Activated CD4-positive, alpha-beta T cell treated with anti-CD3 and anti-CD28 coated beads, Interleukin-2, amount 10 ng/mL, durations not matched to agents 24 days and 14 days (primary cell): Measurements from ENCODE around the gene LASP1. TPM values are rescaled to one million over a fixed set of nuclear protein-coding genes. Genes with fewer than 3 reads are reported as not detected.

Experiments
- DNase-seq: peaks from one replicate; pipeline ENCODE4 v3.0.0; 2022
- H3K27ac Mint-ChIP-seq: one replicate; pipeline ENCODE4 v1.8.0; 2022; ENCODE audit warnings: mild to moderate bottlenecking, mixed read lengths
- H3K27me3 Mint-ChIP-seq: one replicate; pipeline ENCODE4 v1.8.0; 2022; ENCODE audit warnings: mixed read lengths
- H3K36me3 Mint-ChIP-seq: one replicate; pipeline ENCODE4 v1.8.0; 2022; ENCODE audit warnings: low read depth, mild to moderate bottlenecking, mixed read lengths
- H3K4me1 Mint-ChIP-seq: one replicate; pipeline ENCODE4 v1.8.0; 2021; ENCODE audit warnings: mixed read lengths
- H3K4me3 Mint-ChIP-seq: one replicate; pipeline ENCODE4 v1.8.0; 2022; ENCODE audit warnings: mild to moderate bottlenecking, moderate library complexity, mixed read lengths
- H3K9me3 Mint-ChIP-seq: one replicate; pipeline ENCODE4 v1.8.0; 2021; ENCODE audit warnings: mixed read lengths
- intact Hi-C: fragments of 100-400 bp; cut with micrococcal nuclease; formaldehyde crosslinking; loops from one replicate; pipeline ENCODE4 v1.15.1; 2023
- total RNA-seq: library from RNA; stranded (reverse); gene quantifications from 2 replicates; pipeline ENCODE4 v1.2.3, GENCODE V29; 2022

The LASP1 gene
- total RNA-seq, 1 donor from 2014 or later = 130 TPM

GRCh38 chr17:38857271-38857670 lies 12.6 kb upstream of the LASP1 start:
- Mint-ChIP-seq H3K27ac (no peak overlapping the region), H3K4me1 (peaks cover 8% of the 10 kb centered on the region), H3K27me3 (no peaks in the 10 kb centered on the region), H3K4me3 (no peak overlapping the region), H3K9me3 (no peaks in the 10 kb centered on the region), H3K36me3 (peaks cover 16% of the 10 kb centered on the region)
- intact Hi-C loops = loop anchor here (10.0 kb wide), 1 partner anchor 182 kb away; the partner anchor contains the start of gene EPOP
- DNase-seq = no peak

- Mint-ChIP-seq H3K9me3 (no peaks in the 10 kb centered on the region), H3K4me3 (no peak overlapping the region), H3K4me1 (peaks cover 2% of the 10 kb centered on the region), H3K27me3 (no peaks in the 10 kb centered on the region), H3K27ac (no peak overlapping the region), H3K36me3 (no peaks in the 10 kb centered on the region)
- no peak for DNase-seq
- intact Hi-C loops = no loop called here
Observed at GRCh38 chr17:38861399-38861843, 8.4 kb upstream of the LASP1 start.

- H3K36me3 Mint-ChIP-seq = peaks cover 1% of the 10 kb centered on the region
- H3K9me3 Mint-ChIP-seq = no peaks in the 10 kb centered on the region
- no peak overlapping the region for H3K27ac Mint-ChIP-seq
- H3K4me3 Mint-ChIP-seq = no peak overlapping the region
- peaks cover 2% of the 10 kb centered on the region for H3K27me3 Mint-ChIP-seq
- intact Hi-C loops = no loop called here
- peaks cover 17% of the 10 kb centered on the region for H3K4me1 Mint-ChIP-seq
- no peak for DNase-seq
Observed at GRCh38 chr17:38864636-38865398, 5.0 kb upstream of the LASP1 start.

- Mint-ChIP-seq H3K4me3 (peak overlapping the region; percentile 97), H3K4me1 (peaks cover 29% of the 10 kb centered on the region), H3K27ac (peak overlapping the region; percentile 96), H3K36me3 (peaks cover 6% of the 10 kb centered on the region), H3K27me3 (peaks cover 2% of the 10 kb centered on the region), H3K9me3 (no peaks in the 10 kb centered on the region)
- intact Hi-C loops = no loop called here
- peak; percentile 87 for DNase-seq
Observed at GRCh38 chr17:38867179-38867967, 2.5 kb upstream of the LASP1 start.

- intact Hi-C loops = loop anchor here (2.0 kb wide), 1 partner anchor 167 kb away; no protein-coding TSS in a partner anchor
- H3K4me3 Mint-ChIP-seq = peak overlapping the region; percentile 97
- peak overlapping the region; percentile 96 for H3K27ac Mint-ChIP-seq
- H3K36me3 Mint-ChIP-seq = peaks cover 10% of the 10 kb centered on the region
- no peaks in the 10 kb centered on the region for H3K9me3 Mint-ChIP-seq
- peaks cover 36% of the 10 kb centered on the region for H3K4me1 Mint-ChIP-seq
- H3K27me3 Mint-ChIP-seq = peaks cover 2% of the 10 kb centered on the region
- DNase-seq = peak; percentile 74
Observed at GRCh38 chr17:38867968-38868816, 1.7 kb upstream of the LASP1 start.

- Mint-ChIP-seq H3K4me3 (peak overlapping the region; percentile 97), H3K27me3 (peaks cover 2% of the 10 kb centered on the region), H3K9me3 (no peaks in the 10 kb centered on the region), H3K36me3 (peaks cover 12% of the 10 kb centered on the region), H3K4me1 (peaks cover 42% of the 10 kb centered on the region), H3K27ac (peak overlapping the region; percentile 96)
- intact Hi-C loops = loop anchor here (1.0 to 2.0 kb wide), 5 partner anchors 16 to 284 kb away; partner anchors contain the start of genes PSMB3 and RPL23
- peak; percentile 95 for DNase-seq
Observed at GRCh38 chr17:38868817-38869525, 887 bp upstream of the LASP1 start.

- intact Hi-C loops = loop anchor here (1.0 to 2.0 kb wide), 2 partner anchors 28 to 54 kb away; partner anchors contain the start of gene LASP1NB
- DNase-seq = peak; percentile 92
- peak overlapping the region; percentile 96 for H3K4me3 Mint-ChIP-seq
- H3K4me1 Mint-ChIP-seq = peaks cover 53% of the 10 kb centered on the region
- H3K27me3 Mint-ChIP-seq = peaks cover 2% of the 10 kb centered on the region
- no peaks in the 10 kb centered on the region for H3K9me3 Mint-ChIP-seq
- H3K36me3 Mint-ChIP-seq = peaks cover 12% of the 10 kb centered on the region
- H3K27ac Mint-ChIP-seq = peak overlapping the region; percentile 97
Observed at GRCh38 chr17:38870259-38871165, 654 bp downstream of the LASP1 start.

- H3K4me3 Mint-ChIP-seq = peak overlapping the region; percentile 96
- H3K27me3 Mint-ChIP-seq = peaks cover 2% of the 10 kb centered on the region
- H3K36me3 Mint-ChIP-seq = peaks cover 12% of the 10 kb centered on the region
- intact Hi-C loops = loop anchor here (1.0 to 2.0 kb wide), 2 partner anchors 27 to 53 kb away; partner anchors contain the start of gene LASP1NB
- H3K27ac Mint-ChIP-seq = peak overlapping the region; percentile 87
- H3K4me1 Mint-ChIP-seq = peaks cover 57% of the 10 kb centered on the region
- no peaks in the 10 kb centered on the region for H3K9me3 Mint-ChIP-seq
- DNase-seq = peak; percentile 91
Observed at GRCh38 chr17:38871247-38872015, 1.6 kb downstream of the LASP1 start.

- peaks cover 18% of the 10 kb centered on the region for H3K36me3 Mint-ChIP-seq
- intact Hi-C loops = no loop called here
- peaks cover 2% of the 10 kb centered on the region for H3K27me3 Mint-ChIP-seq
- no peak for DNase-seq
- peak overlapping the region; percentile 96 for H3K4me3 Mint-ChIP-seq
- H3K27ac Mint-ChIP-seq = peak overlapping the region; percentile 87
- no peaks in the 10 kb centered on the region for H3K9me3 Mint-ChIP-seq
- H3K4me1 Mint-ChIP-seq = peaks cover 62% of the 10 kb centered on the region
Observed at GRCh38 chr17:38872027-38872511, 2.2 kb downstream of the LASP1 start.

- peaks cover 2% of the 10 kb centered on the region for H3K27me3 Mint-ChIP-seq
- intact Hi-C loops = no loop called here
- peak overlapping the region; percentile 87 for H3K27ac Mint-ChIP-seq
- DNase-seq = no peak
- H3K4me3 Mint-ChIP-seq = peak overlapping the region; percentile 96
- peaks cover 62% of the 10 kb centered on the region for H3K4me1 Mint-ChIP-seq
- no peaks in the 10 kb centered on the region for H3K9me3 Mint-ChIP-seq
- H3K36me3 Mint-ChIP-seq = peaks cover 18% of the 10 kb centered on the region
Observed at GRCh38 chr17:38872671-38873385, 3.0 kb downstream of the LASP1 start.
